Measurements from ENCODE around the gene PTGES2.

PTGES2 gene

GRCh38 chr9:128118971-128119665, 8.4 kb downstream of the PTGES2 start:
- Histone ChIP-seq H3K4me1 (peaks cover 0 to 8% (median 4%) of the 10 kb centered on the region in 4 donors), H3K27ac (no peak overlapping the region), H3K36me3 (peaks cover 8 to 56% (median 38%) of the 10 kb centered on the region in 3 donors), H3K4me3 (no peak overlapping the region), H3K27me3 (no peaks in the 10 kb centered on the region), H3K9me3 (no peaks in the 10 kb centered on the region)
- intact Hi-C loops (cut with DNase I; ENCODE audit: low total_unique reads), result loop anchor here (5.0 kb wide), 1 partner anchor 177 kb away; no protein-coding TSS in a partner anchor
- no peak for TF ChIP-seq CTCF (IDR thresholded peaks at IDR 0.05)
- peak in 1 of 2 donors; percentile 54 for DNase-seq

GRCh38 chr9:128118472-128118857, 9.1 kb downstream of the PTGES2 start:
- H3K4me3 ChIP-seq, result no peak overlapping the region
- DNase-seq, result peak in 1 of 2 donors; percentile 13
- no peak for TF ChIP-seq CTCF (IDR thresholded peaks at IDR 0.05)
- H3K36me3 ChIP-seq, result peaks cover 8 to 56% (median 38%) of the 10 kb centered on the region in 3 donors
- H3K27me3 ChIP-seq, result no peaks in the 10 kb centered on the region
- intact Hi-C loops (cut with DNase I; ENCODE audit: low total_unique reads), result loop anchor here (5.0 kb wide), 1 partner anchor 176 kb away; no protein-coding TSS in a partner anchor
- no peaks in the 10 kb centered on the region for H3K9me3 ChIP-seq
- peaks cover 0 to 8% (median 4%) of the 10 kb centered on the region in 4 donors for H3K4me1 ChIP-seq
- no peak overlapping the region for H3K27ac ChIP-seq

GRCh38 chr9:128117613-128118471, 9.7 kb downstream of the PTGES2 start:
- intact Hi-C loops (cut with DNase I; ENCODE audit: low total_unique reads), result loop anchor here (5.0 kb wide), 1 partner anchor 176 kb away; no protein-coding TSS in a partner anchor
- no peak overlapping the region for H3K4me3 ChIP-seq
- no peak overlapping the region for H3K27ac ChIP-seq
- DNase-seq, result peak; percentile 88 to 94
- no peaks in the 10 kb centered on the region for H3K9me3 ChIP-seq
- H3K27me3 ChIP-seq, result no peaks in the 10 kb centered on the region
- H3K4me1 ChIP-seq, result peaks cover 0 to 8% (median 4%) of the 10 kb centered on the region in 4 donors
- peak; percentile 100 for TF ChIP-seq CTCF (IDR thresholded peaks at IDR 0.05)
- peaks cover 8 to 53% (median 34%) of the 10 kb centered on the region in 3 donors for H3K36me3 ChIP-seq

GRCh38 chr9:128116104-128117083, 11.1 kb downstream of the PTGES2 start:
- intact Hi-C loops (cut with DNase I; ENCODE audit: low total_unique reads), result loop anchor here (5.0 kb wide), 1 partner anchor 174 kb away; no protein-coding TSS in a partner anchor
- peak in 1 of 2 donors; percentile 62 for DNase-seq

More at GRCh38 chr9:128116104-128117083, 11.1 kb downstream of the PTGES2 start:
- H3K9me3 ChIP-seq, result no peaks in the 10 kb centered on the region
- H3K27me3 ChIP-seq, result no peaks in the 10 kb centered on the region
- no peak overlapping the region for H3K27ac ChIP-seq
- no peak overlapping the region for H3K4me3 ChIP-seq
- no peak for TF ChIP-seq CTCF (IDR thresholded peaks at IDR 0.05)
- peaks cover 0 to 8% (median 4%) of the 10 kb centered on the region in 4 donors for H3K4me1 ChIP-seq
- H3K36me3 ChIP-seq, result peaks cover 0 to 38% (median 23%) of the 10 kb centered on the region in 3 donors

Data from tibial artery (tissue), 4 donors.